IMR-90 (cell line): ENCODE results near the gene MYH7B. TPM values are rescaled to one million over a fixed set of nuclear protein-coding genes. Genes with fewer than 3 reads are reported as not detected.

ENCODE experiments used
- ATAC-seq: fragments of 200-7000 bp; cut with Tn5 transposase; 2 replicates; pipeline ENCODE4 v1.9.1; 2020; ENCODE audit warnings: low read depth, mild to moderate bottlenecking, moderate library complexity
- BruUV-seq: library from RNA; stranded (reverse); fragments of 400-500 nt; replicated peaks from 2 replicates; lab custom pipeline; 2021; lab: Mats Ljungman, UMichigan
- CTCF ChIA-PET: fragments of 300-600 bp; formaldehyde crosslinking; extraction: SDS; loops from one replicate; lab custom pipeline; 2021; ENCODE audit warnings: antibody characterized with exemption; lab: Yijun Ruan, JAX
- POLR2A ChIA-PET: fragments of 300-600 bp; sonication (Branson Sonifier 250); formaldehyde crosslinking; loops from one replicate; lab custom pipeline; 2022; ENCODE audit warnings: antibody characterized with exemption; ENCODE audit not compliant: unreplicated experiment; lab: Charles Lee
- DNase-seq: peaks from one replicate; pipeline ENCODE4 v3.0.0; 2013
- H2AFZ ChIP-seq: replicated peaks from 2 replicates; pipeline ENCODE3; 2013; ENCODE audit warnings: low read length, mild to moderate bottlenecking; ENCODE audit not compliant: poor library complexity
- H2AK5ac ChIP-seq: 2 replicates; pipeline ENCODE4 v1.6.1; 2013; ENCODE audit warnings: low read depth, low read length, inconsistent platforms
- H2AK9ac ChIP-seq: replicated peaks from 2 replicates; pipeline ENCODE3; 2013; ENCODE audit warnings: mild to moderate bottlenecking, low read depth, low read length, moderate library complexity; ENCODE audit not compliant: poor library complexity
- H2BK120ac ChIP-seq: 2 replicates; pipeline ENCODE4 v1.6.1; 2013; ENCODE audit warnings: low read depth, low read length, inconsistent platforms
- H2BK15ac ChIP-seq: 3 replicates; pipeline ENCODE4 v1.6.1; 2013; ENCODE audit warnings: low read depth, low read length, inconsistent platforms
- H2BK20ac ChIP-seq: 2 replicates; pipeline ENCODE4 v1.6.1; 2013; ENCODE audit warnings: low read depth, mild to moderate bottlenecking, inconsistent platforms, low read length, moderate library complexity
- H2BK5ac ChIP-seq: 2 replicates; pipeline ENCODE4 v1.6.1; 2013; ENCODE audit warnings: mild to moderate bottlenecking, low read depth, low read length, inconsistent platforms; ENCODE audit not compliant: poor library complexity, severe bottlenecking
- H3K14ac ChIP-seq: replicated peaks from 2 replicates; pipeline ENCODE4 v1.6.1; 2013; ENCODE audit warnings: low read depth, low read length, inconsistent platforms
- H3K18ac ChIP-seq: 2 replicates; pipeline ENCODE4 v1.6.1; 2013; ENCODE audit warnings: low read depth, low read length, control low read depth
- H3K23ac ChIP-seq: 2 replicates; pipeline ENCODE4 v1.6.1; 2013; ENCODE audit warnings: low read depth, low read length, inconsistent platforms
- H3K27ac ChIP-seq: 2 replicates; pipeline ENCODE4 v1.5.1; 2013; ENCODE audit warnings: mild to moderate bottlenecking, control low read depth, low read length; ENCODE audit not compliant: insufficient read depth
- H3K27me3 ChIP-seq: 2 replicates; pipeline ENCODE4 v1.6.1; 2013; ENCODE audit warnings: low read length; ENCODE audit not compliant: control insufficient read depth, insufficient read depth
- H3K36me3 ChIP-seq: 2 replicates; pipeline ENCODE4 v1.6.1; 2013; ENCODE audit warnings: low read length, mixed read lengths; ENCODE audit not compliant: control insufficient read depth, insufficient read depth
- H3K4ac ChIP-seq: 2 replicates; pipeline ENCODE4 v1.6.1; 2013; ENCODE audit warnings: low read depth, low read length, inconsistent platforms
- H3K4me1 ChIP-seq: 2 replicates; pipeline ENCODE4 v1.6.1; 2013; ENCODE audit warnings: low read length, mixed read lengths; ENCODE audit not compliant: control insufficient read depth, insufficient read depth
- H3K4me2 ChIP-seq: 2 replicates; pipeline ENCODE4 v1.6.1; 2013; ENCODE audit warnings: low read depth, mild to moderate bottlenecking, control low read depth, low read length, moderate library complexity
- H3K4me3 ChIP-seq: 2 replicates; pipeline ENCODE4 v1.5.1; 2013; ENCODE audit warnings: low read depth, mild to moderate bottlenecking, control low read depth, low read length, moderate library complexity; ENCODE audit not compliant: insufficient read depth
- H3K56ac ChIP-seq: 2 replicates; pipeline ENCODE4 v1.6.1; 2013; ENCODE audit warnings: low read length, inconsistent platforms; ENCODE audit not compliant: insufficient read depth; ENCODE audit errors: extremely low read depth
- H3K79me1 ChIP-seq, 2 experiments: 2 replicates each; pipeline ENCODE4 v1.6.1; 2013; ENCODE audit warnings: low read length in 2 of 2, inconsistent platforms in 1 of 2, low read depth in 1 of 2
- H3K9ac ChIP-seq: 2 replicates; pipeline ENCODE4 v1.6.1; 2013; ENCODE audit warnings: low read depth, low read length, control low read depth
- H3K9me1 ChIP-seq: 2 replicates; pipeline ENCODE4 v1.6.1; 2013; ENCODE audit warnings: low read length, inconsistent platforms; ENCODE audit not compliant: insufficient read depth
- H3K9me3 ChIP-seq: 2 replicates; pipeline ENCODE4 v1.6.1; 2013; ENCODE audit warnings: low read length; ENCODE audit not compliant: control insufficient read depth, insufficient read depth
- H4K20me1 ChIP-seq: 2 replicates; pipeline ENCODE4 v1.6.1; 2013; ENCODE audit warnings: low read length, inconsistent platforms; ENCODE audit not compliant: insufficient read depth
- H4K5ac ChIP-seq: 2 replicates; pipeline ENCODE4 v1.6.1; 2013; ENCODE audit warnings: mild to moderate bottlenecking, low read depth, low read length, control low read depth
- H4K8ac ChIP-seq, 2 experiments: 2 replicates each; pipeline ENCODE4 v1.6.1; 2013; ENCODE audit warnings: low read depth in 2 of 2, low read length in 2 of 2, control low read depth in 1 of 2, inconsistent platforms in 1 of 2
- H4K91ac ChIP-seq: 2 replicates; pipeline ENCODE4 v1.6.1; 2013; ENCODE audit warnings: low read depth, low read length, inconsistent platforms; ENCODE audit not compliant: insufficient read depth
- CHD1 ChIP-seq: IDR thresholded peaks from 2 replicates; pipeline ENCODE4 v1.6.1; 2012; ENCODE audit warnings: low read depth, low read length, improper control_type of control experiment
- NFE2L2 ChIP-seq: fragments of 150-350 bp; IDR thresholded peaks from 2 replicates; pipeline ENCODE4 v1.6.1; 2016; ENCODE audit warnings: low read depth, mild to moderate bottlenecking, low read length
- WGBS, 2 experiments: methylation state at CpG; one replicate each; pipeline versions ENCODE4 v1.1.5 to v1.1.7; 2013; ENCODE audit warnings: missing lambda C conversion rate in 2 of 2; ENCODE audit not compliant: insufficient read length in 1 of 2; ENCODE audit errors: extremely low coverage in 2 of 2; 5-methylcytosine and 5-hydroxymethylcytosine counted together
- dilution Hi-C: fragments of 300-500 bp; cut with HindIII; formaldehyde crosslinking; loops from one replicate; pipeline ENCODE4 v1.14.3; 2018; ENCODE audit warnings: low sequenced_read_pairs; ENCODE audit not compliant: unreplicated experiment
- in situ Hi-C: fragments of 300-500 bp; cut with MboI; formaldehyde crosslinking; loops from 3 replicates; pipeline ENCODE4 v1.14.3; 2019; ENCODE audit warnings: low sequenced_read_pairs, inconsistent platforms, mixed read lengths
- intact Hi-C: fragments of 100-400 bp; cut with micrococcal nuclease; formaldehyde crosslinking; loops from 2 replicates; pipeline ENCODE4 v1.10.0; 2022
- polyA plus RNA-seq, 3 experiments: library from polyadenylated mRNA; depleted of rRNA; stranded (reverse); fragments of >200 nt; gene quantifications; 2 replicates each; pipeline ENCODE4 v1.2.3, GENCODE V29; 2012; ENCODE audit warnings: low replicate concordance in 1 of 3
- total RNA-seq: library from RNA; depleted of rRNA; stranded (reverse); fragments of >200 nt; gene quantifications from 2 replicates; pipeline ENCODE4 v1.2.3, GENCODE V29; 2012
- TF ChIP-seq, protein P1 (sequence below): fragments of 150-350 bp; IDR thresholded peaks from 2 replicates; pipeline ENCODE4 v1.6.1; 2017; ENCODE audit warnings: mild to moderate bottlenecking, antibody characterized with exemption, low read length, low read depth

Gene MYH7B
- total and polyA plus RNA-seq, 2 of the 4 experiments (the other 2 are of a cell fraction) = 0.09 TPM; not detected in 1

DNA sequence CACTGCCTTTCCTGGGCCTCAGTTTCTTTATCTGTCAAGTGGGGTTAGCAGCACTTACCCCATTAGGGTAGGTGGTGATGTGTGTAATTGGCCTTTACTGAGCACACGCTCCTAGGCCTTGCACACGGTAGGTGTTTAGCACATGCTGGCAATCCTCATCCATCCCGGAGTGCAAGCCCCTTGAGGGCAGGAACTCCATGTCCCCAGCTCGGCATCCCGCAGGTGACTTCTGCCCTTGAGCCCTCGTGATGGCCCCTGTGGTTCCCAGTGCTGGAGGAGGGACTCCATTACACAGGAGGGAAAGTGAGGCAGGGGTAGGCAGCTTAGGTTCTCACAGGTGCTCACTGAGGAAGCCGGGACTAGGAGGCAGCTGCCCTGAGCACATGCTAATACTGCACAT is 40.0 kb downstream of the MYH7B start:
- H3K27me3 ChIP-seq = no peaks in the 10 kb centered on the region
- intact Hi-C loops = no loop called here
- ATAC-seq (no peak), DNase-seq (no peak)
- H2AK5ac ChIP-seq = no peak overlapping the region
- H3K18ac ChIP-seq = no peak overlapping the region
- H4K20me1 ChIP-seq = peaks cover 30% of the 10 kb centered on the region
- H3K56ac ChIP-seq = no peak overlapping the region
- no peak overlapping the region for H4K5ac ChIP-seq
- 92% methylated on average over 7 of the region's 7 CpGs; no CpG with 5 or more reads in 1 of the 2 experiments for WGBS, 2 experiments
- no peak overlapping the region for H2BK20ac ChIP-seq
- no peak overlapping the region for H4K8ac ChIP-seq
- H3K79me1 ChIP-seq = peaks cover 0 to 10% of the 10 kb centered on the region in 2 experiments; a peak in 3 of 4 replicates
- no peak overlapping the region for H3K4ac ChIP-seq
- H3K36me3 ChIP-seq = peaks cover 65% of the 10 kb centered on the region
- peaks cover 2% of the 10 kb centered on the region; the same call in 1 of the 2 replicates for H3K9me1 ChIP-seq
- ChIA-PET CTCF (no interaction called here), POLR2A (no interaction called here)
- no peak overlapping the region for H2BK5ac ChIP-seq
- no peak overlapping the region for H3K4me2 ChIP-seq
- H3K23ac ChIP-seq = no peak overlapping the region
- no peaks in the 10 kb centered on the region for H3K4me1 ChIP-seq
- no peak overlapping the region for H2AK9ac ChIP-seq
- TF ChIP-seq NFE2L2 (no peak), CHD1 (no peak)
- TF ChIP-seq, protein P1, sequence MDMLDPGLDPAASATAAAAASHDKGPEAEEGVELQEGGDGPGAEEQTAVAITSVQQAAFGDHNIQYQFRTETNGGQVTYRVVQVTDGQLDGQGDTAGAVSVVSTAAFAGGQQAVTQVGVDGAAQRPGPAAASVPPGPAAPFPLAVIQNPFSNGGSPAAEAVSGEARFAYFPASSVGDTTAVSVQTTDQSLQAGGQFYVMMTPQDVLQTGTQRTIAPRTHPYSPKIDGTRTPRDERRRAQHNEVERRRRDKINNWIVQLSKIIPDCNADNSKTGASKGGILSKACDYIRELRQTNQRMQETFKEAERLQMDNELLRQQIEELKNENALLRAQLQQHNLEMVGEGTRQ = no peak
- no peak overlapping the region for H2AFZ ChIP-seq
- no peak overlapping the region for H2BK120ac ChIP-seq
- dilution Hi-C loops = no loop called here
- H3K9me3 ChIP-seq = no peaks in the 10 kb centered on the region
- H2BK15ac ChIP-seq = no peak overlapping the region
- BruUV-seq = no TSS peak
- in situ Hi-C loops = no loop called here
- no peak overlapping the region for H3K27ac ChIP-seq
- H4K91ac ChIP-seq = no peak overlapping the region
- H3K14ac ChIP-seq = no peak overlapping the region
- no peak overlapping the region for H3K4me3 ChIP-seq
- H3K9ac ChIP-seq = no peak overlapping the region
